HepG2 (cell line): ENCODE measurements around the gene DISP2. TPM values are rescaled to one million over a fixed set of nuclear protein-coding genes. Genes with fewer than 3 reads are reported as not detected.
A peak's percentile ranks its signal among the peaks of the same experiment; 100 is the strongest.

ENCODE experiments used
- GZF1 ChIP-seq: sonication (generic); formaldehyde crosslinking; IDR thresholded peaks from 2 replicates; pipeline ENCODE4 v1.5.1; 2020; ENCODE audit warnings: mild to moderate bottlenecking, missing genetic modification reagents
- HDAC6 ChIP-seq: fragments of 200-600 bp; sonication (generic); IDR thresholded peaks from 2 replicates; pipeline ENCODE4 v1.7.0; 2017; ENCODE audit warnings: mild to moderate bottlenecking, antibody characterized with exemption, low read length, low read depth
- HES4 ChIP-seq: sonication (generic); formaldehyde crosslinking; IDR thresholded peaks from 2 replicates; pipeline ENCODE4 v1.9.0; 2021; ENCODE audit warnings: mild to moderate bottlenecking, missing genetic modification reagents, borderline replicate concordance
- HNF1A ChIP-seq, 2 experiments: sonication (generic) in 1 of 2; formaldehyde crosslinking in 1 of 2; IDR thresholded peaks; 2 replicates each; pipeline versions ENCODE4 v1.4.0 to v1.6.1; 2016 to 2020; ENCODE audit warnings: borderline replicate concordance in 1 of 2, low read depth in 1 of 2, mild to moderate bottlenecking in 1 of 2, missing genetic modification reagents in 1 of 2
- KAT8 ChIP-seq: IDR thresholded peaks from 2 replicates; pipeline ENCODE4 v1.6.1; 2016; ENCODE audit warnings: missing genetic modification reagents, missing compliant biosample characterization
- NKX3-1 ChIP-seq: sonication (generic); formaldehyde crosslinking; IDR thresholded peaks from 2 replicates; pipeline ENCODE4 v1.5.0; 2020; ENCODE audit warnings: missing genetic modification reagents
- POGK ChIP-seq: sonication (generic); formaldehyde crosslinking; conservative IDR thresholded peaks from 2 replicates; pipeline ENCODE4 v1.8.0; 2022; ENCODE audit warnings: mild to moderate bottlenecking, moderate library complexity, missing genetic modification reagents
- SATB2 ChIP-seq: sonication (generic); formaldehyde crosslinking; IDR thresholded peaks from 2 replicates; pipeline ENCODE4 v1.5.0; 2020; ENCODE audit warnings: missing genetic modification reagents
- SNRNP70 ChIP-seq: fragments of 200-400 bp; formaldehyde crosslinking; IDR thresholded peaks from 2 replicates; pipeline ENCODE4 v1.6.1; 2017; ENCODE audit warnings: mild to moderate bottlenecking, low read depth, low read length, moderate library complexity
- ZFP91 ChIP-seq: sonication (generic); formaldehyde crosslinking; IDR thresholded peaks from 2 replicates; pipeline ENCODE4 v1.9.0; 2022; ENCODE audit warnings: missing genetic modification reagents, mild to moderate bottlenecking, borderline replicate concordance
- ZNF205 ChIP-seq: IDR thresholded peaks from 2 replicates; pipeline ENCODE4 v1.6.1; 2018; ENCODE audit warnings: missing biosample characterization, missing genetic modification reagents
- ZNF275 ChIP-seq: sonication (generic); formaldehyde crosslinking; IDR thresholded peaks from 2 replicates; pipeline ENCODE4 v1.8.0; 2022; ENCODE audit warnings: missing genetic modification reagents, mild to moderate bottlenecking, inconsistent platforms, borderline replicate concordance
- ZNF496 ChIP-seq: sonication (generic); formaldehyde crosslinking; IDR thresholded peaks from 2 replicates; pipeline ENCODE4 v1.8.1; 2023; ENCODE audit warnings: mild to moderate bottlenecking, moderate library complexity, missing genetic modification reagents; ENCODE audit not compliant: insufficient replicate concordance
- ZNF614 ChIP-seq: IDR thresholded peaks from 2 replicates; pipeline ENCODE4 v1.6.1; 2018; ENCODE audit warnings: missing biosample characterization, missing genetic modification reagents, inconsistent platforms, borderline replicate concordance
- ZNF746 ChIP-seq: sonication (generic); formaldehyde crosslinking; IDR thresholded peaks from 2 replicates; pipeline ENCODE4 v1.8.0; 2022; ENCODE audit warnings: mild to moderate bottlenecking, missing genetic modification reagents
- ZXDC ChIP-seq: sonication (generic); formaldehyde crosslinking; IDR thresholded peaks from 2 replicates; pipeline ENCODE4 v1.5.0; 2020; ENCODE audit warnings: mild to moderate bottlenecking, missing genetic modification reagents
- polyA plus RNA-seq, 8 experiments: library from polyadenylated mRNA; depleted of rRNA in 3 of 8; stranded (reverse) in 7 of 8; unstranded in 1 of 8; fragments of >200 nt; fragmentation: Illumina TruSeq in 4 of 8; extraction: Trizol in 4 of 8; gene quantifications; 2 replicates each; pipeline versions ENCODE4 v1.2.1 to v1.2.3, GENCODE V29; 2011 to 2016; ENCODE audit warnings: low read depth in 4 of 8, missing spikeins in 1 of 8, mixed read lengths in 1 of 8; ENCODE audit not compliant: insufficient read depth in 1 of 8
- total RNA-seq, 5 experiments: library from RNA; depleted of rRNA; stranded (reverse); fragments of >200 nt; fragmentation: Illumina TruSeq; extraction: Trizol; gene quantifications; 2 replicates each; pipeline ENCODE4 v1.2.3, GENCODE V29; 2016; ENCODE audit warnings: low read depth in 1 of 5

Gene DISP2
- total and polyA plus RNA-seq, 2 of the 13 experiments (the other 11 are each of a cell fraction or from before 2014, with no cell fraction given): 0.09 to 0.32 TPM

GRCh38 chr15:40412095-40412759, 54.2 kb downstream of the DISP2 start (continued):
- TF ChIP-seq HDAC6 (no peak), ZNF746 (CRISPR knock-in tag) (no peak), HNF1A (IDR thresholded peaks at IDR 0.05; ENCODE audit: low read depth) (no peak), HNF1A (CRISPR knock-in tag; IDR thresholded peaks at IDR 0.05; ENCODE audit: borderline replicate concordance) (no peak), ZNF205 (CRISPR knock-in tag) (no peak), POGK (peak; percentile 69; the same call in 1 of the 2 replicates), ZNF614 (CRISPR knock-in tag) (peak; percentile 67; the same call in 1 of the 2 replicates), GZF1 (no peak), SATB2 (CRISPR knock-in tag) (no peak), NKX3-1 (CRISPR knock-in tag) (no peak), HES4 (CRISPR knock-in tag) (no peak), ZXDC (CRISPR knock-in tag) (no peak), KAT8 (CRISPR knock-in tag) (peak; percentile 32; the same call in 1 of the 2 replicates), ZNF275 (CRISPR knock-in tag) (no peak), ZFP91 (CRISPR knock-in tag) (no peak), ZNF496 (CRISPR knock-in tag) (no peak), SNRNP70 (no peak)
